ENCODE results near the gene LAMTOR5. TPM values are rescaled to one million over a fixed set of nuclear protein-coding genes. Genes with fewer than 3 reads are reported as not detected.

Gene LAMTOR5
- total RNA-seq, 3 donors from 2014 or later = 166 to 171 (median 170) TPM

DNA sequence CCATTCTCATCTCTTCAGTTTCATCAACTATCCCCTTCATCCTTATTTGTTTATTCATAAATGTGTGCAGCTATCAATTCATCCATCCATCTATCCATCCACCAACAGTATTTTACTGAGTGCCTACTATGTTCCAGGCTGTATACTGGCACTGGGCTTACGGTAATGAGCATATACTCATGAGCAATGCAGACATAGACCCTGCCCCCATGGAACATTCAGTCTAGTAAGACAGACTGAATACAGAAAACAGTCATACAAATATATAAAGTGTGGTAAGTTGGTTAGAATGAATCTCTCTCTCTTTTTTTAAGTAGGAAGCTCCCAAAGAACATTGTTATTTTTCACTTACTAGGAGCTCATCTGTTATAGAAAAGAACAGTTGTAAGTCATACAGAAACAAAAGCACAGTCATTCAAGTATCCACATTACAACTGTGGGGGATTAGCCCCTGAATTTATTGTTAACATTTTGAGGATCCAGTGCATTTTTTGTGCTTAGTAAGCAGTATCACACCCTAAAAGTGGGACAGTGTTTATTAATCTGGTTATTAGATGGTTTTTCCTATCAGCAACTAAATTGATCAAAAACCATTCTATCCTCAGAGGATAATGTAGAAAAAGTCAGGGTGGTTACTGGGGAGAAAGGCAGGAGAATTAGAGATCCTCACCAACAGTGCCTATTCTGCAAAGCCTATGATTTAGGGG, 20.3 kb downstream of the LAMTOR5 start:
- H3K9me3 Mint-ChIP-seq = no peaks in the 10 kb centered on the region
- no peak overlapping the region for H3K4me3 Mint-ChIP-seq
- DNase-seq = no peak
- ATAC-seq = peak; percentile 72 to 80
- peaks cover 2% of the 10 kb centered on the region for H3K36me3 Mint-ChIP-seq (ENCODE audit: insufficient read depth)
- H3K27me3 Mint-ChIP-seq (ENCODE audit: low read depth) = no peaks in the 10 kb centered on the region
- peaks cover 26% of the 10 kb centered on the region for H3K4me1 Mint-ChIP-seq (ENCODE audit: low read depth)

GRCh38 chr1:110385369-110385768, 22.1 kb downstream of the LAMTOR5 start:
- ATAC-seq (no peak), DNase-seq (no peak)
- H3K27me3 Mint-ChIP-seq (ENCODE audit: low read depth) = no peaks in the 10 kb centered on the region
- H3K4me1 Mint-ChIP-seq (ENCODE audit: low read depth) = peaks cover 26% of the 10 kb centered on the region
- no peak overlapping the region for H3K4me3 Mint-ChIP-seq
- H3K36me3 Mint-ChIP-seq (ENCODE audit: insufficient read depth) = peaks cover 2% of the 10 kb centered on the region
- no peaks in the 10 kb centered on the region for H3K9me3 Mint-ChIP-seq

GRCh38 chr1:110384581-110385321, 22.7 kb downstream of the LAMTOR5 start:
- ATAC-seq (no peak), DNase-seq (no peak)
- Mint-ChIP-seq H3K4me1 (ENCODE audit: low read depth) (peaks cover 26% of the 10 kb centered on the region), H3K9me3 (no peaks in the 10 kb centered on the region), H3K4me3 (no peak overlapping the region), H3K27me3 (ENCODE audit: low read depth) (no peaks in the 10 kb centered on the region), H3K36me3 (ENCODE audit: insufficient read depth) (peaks cover 6% of the 10 kb centered on the region)

- no peak for ATAC-seq
- Mint-ChIP-seq H3K9me3 (no peaks in the 10 kb centered on the region), H3K4me3 (peak overlapping the region; percentile 22), H3K27me3 (ENCODE audit: low read depth) (no peaks in the 10 kb centered on the region), H3K4me1 (ENCODE audit: low read depth) (peaks cover 26% of the 10 kb centered on the region), H3K36me3 (ENCODE audit: insufficient read depth) (peaks cover 13% of the 10 kb centered on the region)
- DNase-seq = no peak
Observed at GRCh38 chr1:110383251-110383990, 24.1 kb downstream of the LAMTOR5 start.

DNA sequence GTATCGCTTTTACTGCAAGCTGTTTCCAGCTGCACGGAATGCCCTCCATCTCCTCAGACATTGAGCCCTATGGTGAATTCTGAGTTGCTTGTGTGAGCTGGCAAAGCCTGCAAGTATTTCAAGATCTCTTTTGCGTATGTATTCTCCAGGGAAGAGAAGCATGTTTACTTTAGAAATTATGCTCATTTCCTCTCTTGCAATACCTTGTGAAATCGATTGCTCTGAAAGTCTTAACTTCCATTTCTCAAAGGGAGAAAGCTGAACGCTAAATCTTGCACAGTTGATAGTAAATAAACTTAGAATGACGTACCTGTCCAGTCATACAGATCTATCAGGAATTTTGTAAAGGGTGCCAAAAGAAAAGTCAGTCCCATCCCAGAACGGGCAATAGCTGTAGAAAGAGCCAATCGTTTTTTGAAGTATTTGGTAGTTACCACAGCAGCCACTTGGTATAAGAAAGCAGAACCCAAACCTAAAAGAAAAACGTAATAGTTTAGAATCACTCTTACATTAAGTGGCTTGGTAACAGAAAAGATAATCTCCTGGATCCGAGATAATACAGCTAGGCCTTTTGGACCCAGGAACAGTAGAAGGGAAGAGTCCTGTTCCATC, 26.7 kb downstream of the LAMTOR5 start:
- no peaks in the 10 kb centered on the region for H3K9me3 Mint-ChIP-seq
- H3K27me3 Mint-ChIP-seq (ENCODE audit: low read depth) = no peaks in the 10 kb centered on the region
- no peak for ATAC-seq
- H3K4me1 Mint-ChIP-seq (ENCODE audit: low read depth) = peaks cover 23% of the 10 kb centered on the region
- no peak overlapping the region for H3K4me3 Mint-ChIP-seq
- H3K36me3 Mint-ChIP-seq (ENCODE audit: insufficient read depth) = peaks cover 21% of the 10 kb centered on the region
- no peak for DNase-seq

GRCh38 chr1:110375490-110375889, 32.0 kb downstream of the LAMTOR5 start:
- Mint-ChIP-seq H3K4me1 (ENCODE audit: low read depth) (peaks cover 8% of the 10 kb centered on the region), H3K4me3 (no peak overlapping the region), H3K27me3 (ENCODE audit: low read depth) (no peaks in the 10 kb centered on the region), H3K9me3 (no peaks in the 10 kb centered on the region), H3K36me3 (ENCODE audit: insufficient read depth) (peaks cover 26% of the 10 kb centered on the region)
- DNase-seq = no peak
- no peak for ATAC-seq

DNA sequence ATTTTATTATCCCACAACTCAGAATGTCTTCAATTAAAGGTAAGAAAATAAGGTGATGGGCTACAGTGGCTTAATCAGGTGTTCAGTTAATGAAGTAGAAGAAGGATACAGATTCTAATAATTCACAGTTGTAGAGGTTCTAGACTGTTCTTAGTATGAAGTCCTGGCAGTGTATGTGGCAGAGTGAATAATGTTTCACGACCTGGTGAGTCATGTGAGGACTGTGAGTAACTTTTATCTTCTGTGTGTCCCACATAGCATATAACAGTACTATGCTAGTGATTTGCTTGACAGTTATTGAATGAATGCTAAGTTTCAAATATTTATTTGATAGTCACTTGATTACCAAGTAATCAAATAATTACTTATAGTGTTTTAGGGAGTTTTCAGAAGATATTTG, 36.7 kb downstream of the LAMTOR5 start:
- Mint-ChIP-seq H3K36me3 (ENCODE audit: insufficient read depth) (peaks cover 8% of the 10 kb centered on the region), H3K4me1 (ENCODE audit: low read depth) (peaks cover 12% of the 10 kb centered on the region), H3K9me3 (no peaks in the 10 kb centered on the region), H3K27me3 (ENCODE audit: low read depth) (no peaks in the 10 kb centered on the region), H3K4me3 (no peak overlapping the region)
- ATAC-seq (peak; percentile 100), DNase-seq (no peak)

- Mint-ChIP-seq H3K9me3 (no peaks in the 10 kb centered on the region), H3K4me1 (ENCODE audit: low read depth) (no peaks in the 10 kb centered on the region), H3K36me3 (ENCODE audit: insufficient read depth) (peaks cover 12% of the 10 kb centered on the region), H3K27me3 (ENCODE audit: low read depth) (no peaks in the 10 kb centered on the region), H3K4me3 (no peak overlapping the region)
- DNase-seq (no peak), ATAC-seq (no peak)
Observed at GRCh38 chr1:110364221-110364620, 43.3 kb downstream of the LAMTOR5 start.

GRCh38 chr1:110361856-110362255, 45.6 kb downstream of the LAMTOR5 start:
- H3K4me1 Mint-ChIP-seq (ENCODE audit: low read depth) = no peaks in the 10 kb centered on the region
- H3K9me3 Mint-ChIP-seq = no peaks in the 10 kb centered on the region
- DNase-seq (no peak), ATAC-seq (no peak)
- peaks cover 13% of the 10 kb centered on the region for H3K36me3 Mint-ChIP-seq (ENCODE audit: insufficient read depth)
- H3K4me3 Mint-ChIP-seq = no peak overlapping the region
- no peaks in the 10 kb centered on the region for H3K27me3 Mint-ChIP-seq (ENCODE audit: low read depth)

DNA sequence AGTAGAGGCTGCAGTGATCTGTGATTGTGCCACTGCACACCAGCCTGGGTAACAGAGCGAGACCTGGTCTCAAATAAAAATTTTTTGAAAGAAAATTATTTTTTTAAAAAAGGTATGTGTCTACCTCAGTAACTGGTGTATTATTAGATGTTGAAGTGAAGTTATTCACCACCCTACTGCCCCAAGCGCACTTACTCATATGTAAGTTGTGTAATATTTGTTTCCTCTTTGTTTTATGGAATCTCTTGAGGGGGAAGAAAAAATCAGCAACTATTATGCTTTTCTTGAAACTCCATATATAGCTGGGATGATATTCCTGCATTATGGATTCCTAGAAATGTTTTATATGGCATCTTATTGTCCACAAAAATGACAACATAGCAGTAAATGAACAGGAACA, 47.1 kb downstream of the LAMTOR5 start:
- no peaks in the 10 kb centered on the region for H3K27me3 Mint-ChIP-seq (ENCODE audit: low read depth)
- no peaks in the 10 kb centered on the region for H3K9me3 Mint-ChIP-seq
- peaks cover 8% of the 10 kb centered on the region for H3K4me1 Mint-ChIP-seq (ENCODE audit: low read depth)
- H3K4me3 Mint-ChIP-seq = no peak overlapping the region
- no peak for ATAC-seq
- peaks cover 19% of the 10 kb centered on the region for H3K36me3 Mint-ChIP-seq (ENCODE audit: insufficient read depth)
- DNase-seq = no peak

- Mint-ChIP-seq H3K9me3 (no peaks in the 10 kb centered on the region), H3K4me3 (no peak overlapping the region), H3K36me3 (ENCODE audit: insufficient read depth) (peaks cover 9% of the 10 kb centered on the region), H3K4me1 (ENCODE audit: low read depth) (peaks cover 20% of the 10 kb centered on the region), H3K27me3 (ENCODE audit: low read depth) (no peaks in the 10 kb centered on the region)
- no peak for ATAC-seq
- DNase-seq = no peak
Observed at GRCh38 chr1:110356379-110356778, 51.1 kb downstream of the LAMTOR5 start.

GRCh38 chr1:110355321-110355720, 52.2 kb downstream of the LAMTOR5 start:
- DNase-seq (no peak), ATAC-seq (no peak)
- peaks cover 9% of the 10 kb centered on the region for H3K36me3 Mint-ChIP-seq (ENCODE audit: insufficient read depth)
- peaks cover 29% of the 10 kb centered on the region for H3K4me1 Mint-ChIP-seq (ENCODE audit: low read depth)
- H3K27me3 Mint-ChIP-seq (ENCODE audit: low read depth) = no peaks in the 10 kb centered on the region
- H3K4me3 Mint-ChIP-seq = no peak overlapping the region
- no peaks in the 10 kb centered on the region for H3K9me3 Mint-ChIP-seq
